Colonic mucosa (tissue), 4 donors: Measurements from ENCODE around the gene NCOA1. TPM values are rescaled to one million over a fixed set of nuclear protein-coding genes. Genes with fewer than 3 reads are reported as not detected.
"Not testable (repeated sequence)": the region's sequence is repeated elsewhere in the genome, so short reads cannot be mapped to it uniquely, and the experiment has no call there.

Experiments used
- DNase-seq: peaks from one replicate; pipeline ENCODE4 v3.0.0-alpha.2; 2020
- H3K27ac ChIP-seq: fragments of 200-600 bp; one replicate; pipeline ENCODE4 v1.8.0; 2021
- H3K27me3 ChIP-seq: fragments of 200-600 bp; one replicate; pipeline ENCODE4 v1.8.0; 2021
- H3K36me3 ChIP-seq: fragments of 200-600 bp; one replicate; pipeline ENCODE4 v1.8.0; 2021
- H3K4me1 ChIP-seq: fragments of 200-600 bp; one replicate; pipeline ENCODE4 v1.8.0; 2021; ENCODE audit warnings: mild to moderate bottlenecking
- H3K4me3 ChIP-seq: fragments of 200-600 bp; one replicate; pipeline ENCODE4 v1.8.0; 2021
- H3K9ac ChIP-seq, 2 donors: one replicate each; pipeline ENCODE4 v1.7.0; 2013; ENCODE audit warnings: control low read depth in 2 of 2, low read depth in 2 of 2, low read length in 2 of 2
- H3K9me3 ChIP-seq: fragments of 200-600 bp; one replicate; pipeline ENCODE4 v1.8.0; 2021
- CTCF ChIP-seq: fragments of 200-600 bp; IDR thresholded peaks from one replicate; pipeline ENCODE4 v1.8.0; 2022; ENCODE audit warnings: antibody characterized with exemption, mild to moderate bottlenecking
- intact Hi-C: fragments of 100-400 bp; cut with DNase I; formaldehyde crosslinking; loops from one replicate; pipeline ENCODE4 v1.14.1; 2022
- total RNA-seq, 2 donors: library from RNA; stranded (reverse); fragmentation: NEBNext Ultra II Directional in 1 of 2; extraction: Animal tissue kit (Norgen Biotek cat#: 25700) in 1 of 2; gene quantifications; one replicate each; pipeline ENCODE4 v1.2.1, GENCODE V29; 2021
- donor health status: healthy.
- donor health status: DM: no; HTN: no; CAD: no.
- donor health status: DM: no; HTN: no; CAD: no.

Gene NCOA1
- total RNA-seq, 2 donors from 2014 or later = 24.8 to 35.2 TPM

GRCh38 chr2:24546669-24547068, 55.6 kb downstream of the NCOA1 start:
- Histone ChIP-seq H3K36me3 (no peaks in the 10 kb centered on the region), H3K27ac (no peak overlapping the region), H3K4me3 (no peak overlapping the region), H3K27me3 (no peaks in the 10 kb centered on the region), H3K9ac (no peak overlapping the region), H3K4me1 (no peaks in the 10 kb centered on the region), H3K9me3 (no peaks in the 10 kb centered on the region)
- intact Hi-C loops = loop anchor here (10.0 kb wide), 1 partner anchor 122 kb away; no protein-coding TSS in a partner anchor
- no peak for DNase-seq
- no peak for TF ChIP-seq CTCF

GRCh38 chr2:24548058-24548457, 57.0 kb downstream of the NCOA1 start:
- H3K4me1 ChIP-seq = no peaks in the 10 kb centered on the region
- no peak for TF ChIP-seq CTCF
- intact Hi-C loops = loop anchor here (10.0 kb wide), 1 partner anchor 123 kb away; no protein-coding TSS in a partner anchor
- H3K27me3 ChIP-seq = no peaks in the 10 kb centered on the region
- H3K9me3 ChIP-seq = no peaks in the 10 kb centered on the region
- H3K36me3 ChIP-seq = no peaks in the 10 kb centered on the region
- no peak overlapping the region for H3K9ac ChIP-seq
- no peak for DNase-seq
- no peak overlapping the region for H3K4me3 ChIP-seq
- H3K27ac ChIP-seq = no peak overlapping the region

GRCh38 chr2:24550301-24550700, 59.2 kb downstream of the NCOA1 start:
- H3K9me3 ChIP-seq, H3K36me3 ChIP-seq, H3K4me3 ChIP-seq, H3K4me1 ChIP-seq, H3K9ac ChIP-seq, H3K27ac ChIP-seq, intact Hi-C loops, H3K27me3 ChIP-seq, DNase-seq: not testable (repeated sequence)

- Histone ChIP-seq H3K4me1 (no peaks in the 10 kb centered on the region), H3K27me3 (no peaks in the 10 kb centered on the region), H3K9ac (no peak overlapping the region), H3K9me3 (no peaks in the 10 kb centered on the region), H3K27ac (no peak overlapping the region), H3K4me3 (no peak overlapping the region), H3K36me3 (no peaks in the 10 kb centered on the region)
- no peak for DNase-seq
- intact Hi-C loops = no loop called here
- TF ChIP-seq CTCF = no peak
Observed at GRCh38 chr2:24551016-24551415, 60.0 kb downstream of the NCOA1 start.

GRCh38 chr2:24552836-24553235, 61.8 kb downstream of the NCOA1 start:
- Histone ChIP-seq H3K27me3 (no peaks in the 10 kb centered on the region), H3K4me3 (no peak overlapping the region), H3K27ac (no peak overlapping the region), H3K9ac (no peak overlapping the region), H3K9me3 (no peaks in the 10 kb centered on the region), H3K4me1 (no peaks in the 10 kb centered on the region), H3K36me3 (no peaks in the 10 kb centered on the region)
- no peak for TF ChIP-seq CTCF
- DNase-seq = no peak
- intact Hi-C loops = no loop called here

- TF ChIP-seq CTCF = no peak
- no peak overlapping the region for H3K27ac ChIP-seq
- no peaks in the 10 kb centered on the region for H3K36me3 ChIP-seq
- intact Hi-C loops = no loop called here
- H3K9me3 ChIP-seq = no peaks in the 10 kb centered on the region
- no peak overlapping the region for H3K9ac ChIP-seq
- H3K4me1 ChIP-seq = no peaks in the 10 kb centered on the region
- H3K27me3 ChIP-seq = no peaks in the 10 kb centered on the region
- no peak overlapping the region for H3K4me3 ChIP-seq
- DNase-seq = no peak
Observed at GRCh38 chr2:24558781-24559472, 67.9 kb downstream of the NCOA1 start.
